Stimulated activated CD4-positive, alpha-beta T cell treated with anti-CD3 and anti-CD28 coated beads, Interleukin-15, amount 100 ng/mL, for 48 hours (primary cell): Measurements from ENCODE around the gene JAK3.

ENCODE experiments used
- DNase-seq, 2 donors: peaks; one replicate each; pipeline ENCODE4 v3.0.0-alpha.2; 2020; ENCODE audit warnings: low read depth in 2 of 2

The JAK3 gene

DNA sequence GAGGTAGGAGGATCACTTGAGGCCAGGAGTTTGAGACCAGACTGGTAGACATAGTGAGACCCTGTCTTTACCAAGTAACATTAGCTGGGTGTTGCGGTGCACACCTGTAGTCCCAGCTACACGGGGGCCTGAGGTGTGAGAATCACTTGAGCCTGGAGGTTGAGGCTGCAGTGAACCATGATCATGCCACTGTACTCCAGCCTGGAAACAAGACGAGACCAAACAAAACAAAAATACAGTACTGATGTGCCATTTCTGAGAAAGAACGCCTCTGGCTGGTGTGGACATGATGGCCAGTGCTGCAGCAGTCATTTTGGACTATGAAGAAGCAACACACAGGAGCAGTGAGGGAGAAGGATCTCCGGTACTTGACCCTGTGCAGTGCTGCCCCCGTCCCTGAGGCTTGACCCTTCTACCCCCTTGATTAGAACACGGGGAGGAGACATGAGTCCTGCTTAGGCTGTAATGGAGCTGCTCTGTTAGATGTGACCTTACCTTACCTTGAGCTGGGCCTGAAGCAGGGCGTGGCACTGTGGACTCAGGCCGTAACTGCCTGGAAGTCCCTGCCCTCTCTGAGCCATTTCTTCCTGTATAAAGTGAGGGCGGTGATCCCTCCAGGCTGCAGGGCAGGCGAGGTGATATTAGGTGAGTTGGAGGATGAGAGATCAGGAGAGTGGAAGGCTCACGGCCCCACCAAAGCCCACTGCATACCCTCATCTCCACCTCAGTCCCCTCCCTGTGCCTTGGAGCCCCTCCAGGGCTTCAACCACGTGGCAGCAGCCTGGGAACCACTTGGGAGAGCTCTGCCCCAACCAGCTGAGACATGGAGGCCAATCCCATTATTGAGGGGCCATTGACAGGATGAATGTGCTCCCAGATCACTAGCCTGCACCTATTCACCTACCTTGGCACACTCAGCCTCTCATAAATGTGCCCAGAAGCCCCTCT is 17.9 kb upstream of the JAK3 start:
- DNase-seq = no peak

DNA sequence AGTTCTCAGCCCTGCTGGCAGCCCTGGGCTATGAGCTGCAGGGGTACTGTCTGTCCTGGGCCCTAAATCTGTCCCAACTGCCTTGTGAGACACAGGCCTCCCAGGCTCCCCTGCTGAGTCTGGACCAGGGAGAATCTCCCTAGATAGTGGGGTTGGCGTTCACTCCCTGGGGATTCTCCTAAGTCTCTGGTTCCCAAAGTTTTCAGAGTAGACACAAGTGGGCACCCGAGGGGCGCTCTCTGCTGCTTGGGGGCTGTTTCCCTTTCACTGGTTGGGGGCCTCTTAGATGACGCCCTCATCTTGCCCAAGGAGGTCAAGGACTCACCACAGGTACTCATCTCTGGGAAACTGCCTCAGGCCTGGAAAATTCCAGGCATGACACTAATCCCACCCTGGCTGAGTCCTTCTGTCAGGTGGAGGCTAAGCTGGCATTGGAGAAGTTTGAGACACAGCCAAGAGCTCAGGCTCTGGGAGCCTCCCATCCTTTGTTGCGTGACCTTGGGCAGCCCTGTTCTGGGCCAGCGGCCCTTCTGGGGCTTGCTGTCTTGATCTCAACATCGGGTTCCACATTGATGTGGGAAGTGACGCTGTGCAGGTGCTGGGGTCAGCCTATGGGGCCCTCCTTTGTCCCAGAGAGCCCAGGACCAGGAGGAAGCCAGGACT is 15.9 kb upstream of the JAK3 start:
- no peak for DNase-seq

DNA sequence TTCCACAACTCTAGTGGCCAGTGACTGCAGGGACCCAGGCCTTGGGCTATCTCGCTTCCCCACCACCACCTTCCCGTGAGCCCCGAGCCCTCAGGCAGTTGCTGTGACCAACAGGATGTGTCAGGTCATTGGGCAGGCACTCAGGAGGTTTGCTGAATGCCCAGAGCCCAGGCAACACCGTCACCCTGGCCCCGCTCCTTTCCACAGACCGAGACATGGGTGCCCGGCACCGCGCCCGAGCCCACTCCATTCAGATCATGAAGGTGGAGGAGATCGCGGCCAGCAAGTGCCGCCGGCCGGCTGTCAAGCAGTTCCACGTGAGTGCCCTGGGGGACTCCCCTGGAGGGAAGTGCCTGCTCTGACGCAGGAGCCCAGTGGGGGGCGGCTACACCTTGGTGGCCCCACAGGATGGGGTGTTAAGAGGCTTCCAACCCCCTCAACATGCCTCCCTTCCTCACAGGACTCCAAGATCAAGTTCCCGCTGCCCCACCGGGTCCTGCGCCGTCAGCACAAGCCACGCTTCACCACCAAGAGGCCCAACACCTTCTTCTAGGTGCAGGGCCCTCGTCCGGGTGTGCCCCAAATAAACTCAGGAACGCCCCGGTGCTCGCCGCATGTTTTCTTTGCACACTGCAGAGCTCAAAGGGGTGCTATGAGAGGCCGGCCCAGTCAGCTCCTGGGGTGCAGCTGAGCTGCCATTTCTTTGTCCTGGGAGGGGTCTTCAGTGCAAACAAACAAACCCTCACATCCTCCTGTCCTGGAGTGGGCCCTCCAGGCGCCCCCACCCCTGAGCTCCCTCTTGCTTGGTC is 15.1 kb upstream of the JAK3 start:
- DNase-seq = no peak

DNA sequence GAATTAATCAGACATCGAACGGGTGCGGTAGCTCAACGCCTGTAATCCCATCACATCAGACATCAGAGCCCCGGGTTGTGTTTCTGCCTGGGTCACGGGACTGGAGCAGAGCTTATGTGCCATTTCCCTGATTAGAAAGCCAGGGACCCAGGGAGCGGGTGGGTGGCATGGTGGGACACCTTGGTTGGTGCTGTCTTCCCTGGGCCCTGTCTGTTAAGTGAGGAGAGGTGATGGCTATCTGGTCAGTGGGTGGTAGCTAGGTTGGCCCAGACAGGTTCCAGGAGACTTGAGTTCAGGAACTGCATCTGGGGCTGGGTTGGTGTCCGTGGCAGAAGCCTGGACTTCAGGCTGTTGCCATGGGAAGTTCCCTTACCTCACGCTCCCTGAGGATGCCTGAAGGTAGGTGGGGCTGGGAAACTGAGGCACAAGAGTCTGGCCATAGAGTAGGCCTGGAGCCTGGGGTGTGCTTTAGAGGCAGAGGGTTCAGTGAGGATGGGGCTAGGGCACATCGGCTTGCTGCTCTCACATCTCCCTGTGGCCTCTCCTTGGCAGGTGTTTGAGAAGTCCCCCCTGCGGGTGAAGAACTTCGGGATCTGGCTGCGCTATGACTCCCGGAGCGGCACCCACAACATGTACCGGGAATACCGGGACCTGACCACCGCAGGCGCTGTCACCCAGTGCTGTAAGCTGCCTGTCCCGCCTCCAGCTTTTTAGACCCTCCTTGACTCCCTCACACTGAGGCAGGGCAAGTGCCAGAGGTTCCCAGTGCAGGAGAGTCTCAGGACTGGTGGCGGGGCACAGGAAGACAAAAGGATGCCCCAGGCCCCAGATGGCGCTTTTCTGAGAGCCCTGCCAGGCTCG is 14.0 kb upstream of the JAK3 start:
- DNase-seq = no peak

GRCh38 chr19:17860993-17861360 is 13.2 kb upstream of the JAK3 start:
- DNase-seq = no peak

- DNase-seq = no peak
Observed at GRCh38 chr19:17860331-17860992, 12.7 kb upstream of the JAK3 start.

- DNase-seq = peak; percentile 98 to 100
Observed at GRCh38 chr19:17859533-17860330, 11.9 kb upstream of the JAK3 start, which contains the start of gene RPL18A. RPL18A (plus strand) TSS chr19:17859910; CDS start chr19:17859957, 47 bp downstream.

DNA sequence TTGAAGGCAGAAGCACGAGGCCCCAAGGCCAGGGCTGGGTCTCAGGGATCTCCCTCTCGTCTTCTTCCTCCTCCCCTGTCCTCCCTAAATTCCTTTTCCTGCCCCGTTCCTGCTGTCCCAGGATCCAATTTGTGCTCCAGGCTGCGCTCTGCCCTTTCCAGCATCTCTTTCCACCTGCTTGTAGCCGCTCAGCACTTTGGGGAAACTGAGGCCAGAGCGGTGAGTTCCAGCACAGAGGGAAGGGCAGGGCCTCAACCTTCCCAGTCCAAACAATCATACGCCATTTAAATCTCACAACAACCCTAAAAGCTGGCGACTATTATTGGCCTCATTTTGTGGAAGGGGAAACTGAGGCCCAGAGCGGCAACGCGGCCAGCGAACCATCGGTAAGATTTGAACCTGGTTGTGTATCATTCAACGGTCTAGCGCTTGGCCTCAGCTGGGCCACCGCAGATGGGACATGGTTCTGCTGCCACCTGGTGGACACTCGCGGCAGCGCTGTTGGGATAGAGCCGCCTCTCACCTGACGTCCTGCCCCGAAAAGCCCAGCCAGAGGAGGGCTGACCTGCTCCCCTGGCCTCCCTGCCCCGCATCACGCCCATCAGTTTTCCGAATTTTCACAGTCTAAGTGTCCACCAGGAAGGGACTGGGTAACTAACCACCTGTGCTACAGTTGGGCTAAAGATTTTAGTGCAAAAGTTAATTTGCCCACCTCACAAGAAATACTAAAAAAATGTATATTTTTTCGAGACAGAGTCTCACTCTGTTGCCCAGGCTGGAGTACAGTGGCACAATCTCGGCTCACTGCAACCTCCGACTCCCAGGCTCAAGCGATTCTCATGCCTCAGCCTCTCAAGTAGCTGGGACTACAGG is 7.7 kb upstream of the JAK3 start:
- DNase-seq = peak; percentile 76 to 90

- DNase-seq = no peak
Observed at GRCh38 chr19:17854061-17854460, 6.3 kb upstream of the JAK3 start.

- no peak for DNase-seq
Observed at GRCh38 chr19:17848595-17849292, 962 bp upstream of the JAK3 start.

DNA sequence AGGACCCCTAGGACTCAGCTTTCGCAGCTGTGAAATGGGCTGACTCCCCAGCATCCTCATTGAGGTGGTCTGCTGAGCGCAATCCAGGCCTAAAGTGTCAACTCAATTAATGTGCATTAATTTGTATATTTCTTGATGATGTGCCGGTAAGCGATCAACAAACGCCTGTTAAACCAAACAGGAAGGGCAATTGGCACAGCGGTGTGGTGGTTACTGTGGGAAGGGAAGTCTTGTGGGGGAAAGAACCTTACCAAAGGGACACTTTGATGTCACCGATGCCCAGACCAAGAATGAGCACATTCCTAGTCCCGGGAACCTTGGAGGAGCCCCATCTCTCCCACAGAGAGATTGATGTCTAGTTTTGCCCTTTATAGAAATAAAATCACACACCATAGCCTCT is 1.6 kb downstream of the JAK3 start:
- no peak for DNase-seq

GRCh38 chr19:17843908-17844490 is 3.8 kb downstream of the JAK3 start:
- DNase-seq = no peak

- no peak for DNase-seq
Observed at GRCh38 chr19:17843292-17843827, 4.4 kb downstream of the JAK3 start.

DNA sequence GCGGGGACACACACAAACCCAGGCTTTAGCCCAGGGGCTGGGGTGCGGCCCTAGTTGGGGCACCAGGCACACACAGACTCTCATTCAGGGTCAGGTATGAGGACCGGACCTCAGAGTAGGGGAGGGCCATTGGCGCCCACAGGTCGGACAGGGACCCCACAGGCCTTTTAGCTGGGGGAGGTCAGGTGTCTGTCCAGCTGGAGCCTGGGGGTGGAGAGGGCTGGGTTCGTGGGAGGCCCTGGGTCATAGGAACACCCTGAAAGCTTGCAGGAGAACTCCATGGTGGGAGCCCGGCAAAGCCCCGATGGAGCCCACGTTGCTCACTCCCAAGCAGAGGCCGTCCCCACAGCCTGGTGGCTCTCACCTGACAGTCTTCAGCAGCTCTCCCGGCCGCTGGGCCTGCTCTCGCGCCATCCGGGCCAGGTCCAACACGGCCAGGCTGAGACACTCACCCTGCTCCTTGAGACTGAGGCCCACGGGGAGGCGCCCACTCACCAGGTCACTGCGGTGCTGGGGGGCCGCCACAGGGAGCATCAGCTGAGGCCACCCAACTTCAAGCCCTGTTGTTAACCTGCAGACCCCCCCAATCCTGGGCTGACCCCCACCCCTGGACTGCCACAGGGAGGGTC is 5.0 kb downstream of the JAK3 start:
- DNase-seq = no peak

DNA sequence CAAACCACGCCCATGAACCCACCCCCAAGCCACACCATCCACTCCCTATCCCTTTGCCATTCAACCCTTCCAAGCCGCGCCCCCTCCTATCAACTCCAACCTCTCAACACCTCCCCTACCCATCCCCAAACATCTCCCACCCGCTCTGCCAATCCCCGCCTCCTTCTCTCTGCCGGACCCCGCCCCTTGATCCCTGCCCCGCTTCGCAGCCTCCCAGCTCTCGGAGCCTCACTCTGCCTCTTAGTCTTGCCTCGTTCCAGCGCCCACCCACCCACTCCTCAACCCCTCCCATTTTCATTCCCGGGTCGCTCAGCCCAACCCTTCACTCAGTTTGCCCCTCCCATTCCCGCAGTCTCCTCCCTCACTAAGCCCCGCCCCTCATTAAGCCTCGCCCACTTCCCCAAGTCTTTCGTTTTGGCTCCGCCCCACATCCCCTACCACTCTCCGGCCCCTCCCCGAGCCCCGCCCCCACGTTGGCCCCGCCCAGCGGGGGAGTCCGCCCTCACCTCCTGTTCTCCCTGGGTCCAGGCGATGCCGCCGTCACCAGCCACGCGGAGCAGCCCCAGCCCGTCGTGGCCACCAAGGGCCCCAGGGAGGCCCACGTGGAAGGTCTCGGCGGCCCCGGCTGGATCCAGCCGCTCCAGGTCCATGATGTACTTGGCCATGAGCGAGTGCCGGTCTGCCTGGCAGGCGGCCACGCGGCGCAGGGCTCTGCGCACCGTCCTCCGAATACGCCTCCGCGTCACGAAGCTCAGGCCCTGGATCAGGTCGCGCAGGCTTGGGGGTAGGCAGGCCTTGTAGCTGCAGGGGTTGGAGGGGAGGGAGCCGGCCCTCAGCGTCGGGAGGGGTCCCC is 5.7 kb downstream of the JAK3 start:
- peak; percentile 66 to 82 for DNase-seq

GRCh38 chr19:17841371-17841809 is 6.4 kb downstream of the JAK3 start:
- DNase-seq = no peak
